Measurements from ENCODE around the gene RADIL.

Gene RADIL

GRCh38 chr7:4831723-4832495 is 51.6 kb downstream of the RADIL start:
- DNase-seq (ENCODE audit: low read depth), result no peak

DNA sequence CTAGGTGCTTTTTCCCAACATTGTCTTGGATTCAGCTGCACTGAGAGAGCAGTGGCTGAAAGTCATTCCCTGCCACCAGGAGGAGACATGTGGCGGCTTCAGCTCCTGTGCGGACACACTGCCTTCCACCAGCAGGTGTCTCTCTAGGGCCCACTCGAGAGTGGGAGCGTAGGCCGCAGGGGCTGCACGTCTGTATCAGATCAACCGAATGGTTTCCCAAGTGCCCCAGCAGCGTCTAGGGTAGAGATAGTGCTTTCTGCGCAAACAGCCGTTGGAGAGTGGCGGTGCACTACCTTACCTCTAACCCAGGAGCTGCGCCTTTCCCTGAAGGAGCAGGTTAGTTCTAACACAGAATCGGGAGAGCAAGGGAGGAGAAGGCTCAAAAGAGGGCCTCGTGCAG is 53.3 kb downstream of the RADIL start:
- peak; percentile 59 for DNase-seq (ENCODE audit: low read depth)

DNA sequence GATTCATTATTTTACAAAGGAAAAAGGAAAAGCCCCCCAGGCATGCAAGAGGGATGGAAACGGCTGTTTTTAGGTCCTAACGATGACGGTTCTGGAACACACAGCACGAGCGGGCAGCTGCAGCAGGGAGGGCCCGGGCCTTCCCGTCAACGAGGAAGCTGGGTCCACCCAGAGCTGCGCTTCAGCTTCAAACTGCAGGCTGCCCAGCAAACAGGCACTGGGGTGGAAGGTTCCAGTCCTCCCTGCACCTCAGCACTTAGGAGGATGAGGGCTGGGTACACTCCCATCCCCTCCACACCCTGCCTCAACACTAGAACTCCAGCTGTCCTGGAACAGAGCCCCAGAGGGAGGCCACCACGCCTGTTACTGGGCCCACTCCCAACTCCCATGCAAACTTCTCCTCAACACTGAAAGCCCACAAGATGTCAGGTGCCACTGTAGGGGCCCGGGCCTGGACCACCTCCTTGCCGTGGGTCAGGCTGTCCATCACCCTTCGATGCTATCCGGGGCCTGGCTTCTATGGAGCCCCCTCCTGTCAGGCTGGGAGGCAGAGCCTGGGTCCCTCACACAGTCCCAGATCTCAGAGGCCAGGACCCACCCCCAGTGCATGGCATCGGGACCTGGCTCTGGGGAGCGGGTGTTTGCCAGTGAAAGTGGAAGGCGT is 54.7 kb downstream of the RADIL start:
- DNase-seq (ENCODE audit: low read depth), result no peak

- DNase-seq (ENCODE audit: low read depth), result no peak
Observed at GRCh38 chr7:4825081-4825480, 58.4 kb downstream of the RADIL start.

GRCh38 chr7:4824120-4824775 is 59.3 kb downstream of the RADIL start:
- no peak for DNase-seq (ENCODE audit: low read depth)

- no peak for DNase-seq (ENCODE audit: low read depth)
Observed at GRCh38 chr7:4823441-4824119, 59.9 kb downstream of the RADIL start.

- DNase-seq (ENCODE audit: low read depth), result no peak
Observed at GRCh38 chr7:4822677-4823076, 60.8 kb downstream of the RADIL start.

DNA sequence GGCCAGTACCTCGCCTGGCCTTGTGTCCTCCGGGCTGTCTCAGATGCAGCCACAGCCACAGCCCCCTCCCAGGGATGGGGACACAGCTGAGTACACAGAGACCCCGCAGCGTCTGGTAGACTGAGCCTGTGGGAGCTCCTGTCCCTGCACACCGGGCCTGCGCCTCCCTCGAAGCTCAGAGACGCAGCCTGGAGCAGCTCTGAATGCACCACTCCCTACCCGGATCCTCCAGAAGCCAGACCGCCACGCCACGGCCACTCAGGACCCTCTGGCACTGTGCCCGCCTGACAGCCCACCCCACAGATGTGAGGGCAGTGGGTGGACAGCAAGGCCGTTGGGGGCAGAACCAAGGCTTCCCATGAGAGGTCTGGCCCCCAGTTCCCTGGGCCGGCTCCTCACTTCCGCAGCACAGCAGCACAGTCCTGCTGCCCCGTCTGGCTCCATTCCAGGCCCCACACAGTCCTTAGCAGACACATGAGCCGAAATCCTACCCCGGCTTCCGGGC is 62.5 kb downstream of the RADIL start:
- no peak for DNase-seq (ENCODE audit: low read depth)

DNA sequence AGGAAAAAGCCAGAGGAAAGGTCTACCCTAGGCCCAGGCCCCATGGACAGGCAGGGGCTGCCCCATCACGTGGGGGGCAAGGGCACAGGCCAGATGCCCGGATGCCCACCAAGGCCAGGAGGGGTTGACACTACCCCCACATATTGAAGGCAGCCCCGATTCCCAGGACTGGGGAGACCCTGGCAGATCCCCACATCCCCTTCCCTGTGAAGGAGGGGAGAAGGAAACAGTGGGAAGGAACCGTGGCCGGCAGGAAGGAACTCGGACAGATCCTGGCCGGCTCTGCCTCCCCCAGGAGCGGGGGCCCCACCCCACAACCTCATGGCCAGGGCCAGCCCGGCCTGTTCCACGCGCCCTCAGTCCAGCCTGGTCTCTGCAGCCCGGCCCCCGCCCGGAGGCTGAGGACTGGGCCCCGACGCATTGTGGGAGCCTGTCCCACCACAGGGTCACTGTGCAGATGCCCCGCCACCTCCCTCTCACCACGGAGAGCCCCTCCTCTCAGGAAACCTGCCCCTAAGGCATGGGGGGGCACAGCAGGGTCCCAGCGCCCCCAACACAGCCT is 63.0 kb downstream of the RADIL start:
- DNase-seq (ENCODE audit: low read depth), result no peak

DNA sequence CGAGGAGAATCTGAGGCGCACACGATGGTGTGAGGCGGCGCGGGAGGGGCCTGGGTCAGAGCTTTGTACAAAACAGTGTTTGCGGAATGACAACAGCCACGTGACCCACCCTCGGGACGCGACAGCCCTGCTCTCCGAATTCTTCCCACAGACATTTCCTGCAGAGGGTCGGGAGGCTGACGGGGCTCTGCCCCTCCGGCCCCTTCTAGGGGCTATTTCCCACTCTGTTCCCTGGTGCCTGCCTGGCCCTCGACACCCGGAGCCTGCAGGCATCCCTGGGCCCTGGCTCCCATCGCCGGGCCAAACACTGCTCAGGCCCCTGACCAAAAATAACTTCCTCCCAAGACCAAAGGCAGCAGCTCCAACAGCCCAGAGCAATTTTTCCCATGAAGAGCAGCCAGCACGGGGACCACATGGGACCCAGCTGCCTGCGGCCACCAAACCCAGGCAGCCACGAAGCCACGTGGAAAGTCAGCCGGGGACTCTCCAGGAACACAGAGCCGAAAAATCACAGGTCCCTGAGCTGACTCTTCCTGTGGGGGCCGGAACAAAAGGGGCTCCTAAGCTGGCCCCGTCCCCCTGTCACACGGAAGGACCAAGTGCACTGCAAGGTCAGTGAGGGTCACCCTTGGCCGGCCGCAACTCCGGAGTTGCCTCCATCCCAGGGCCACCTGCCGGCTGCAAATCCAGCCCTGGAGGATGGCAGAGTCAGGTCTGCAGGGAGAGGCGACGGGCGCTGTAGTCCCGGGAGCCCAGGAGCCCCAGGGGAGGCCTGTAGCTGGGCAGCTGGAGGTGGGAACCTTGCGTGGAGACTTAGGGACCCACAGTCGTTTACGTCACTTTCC is 63.7 kb downstream of the RADIL start:
- DNase-seq (ENCODE audit: low read depth), result no peak

- no peak for DNase-seq (ENCODE audit: low read depth)
Observed at GRCh38 chr7:4818000-4818794, 65.3 kb downstream of the RADIL start.

- DNase-seq (ENCODE audit: low read depth), result no peak
Observed at GRCh38 chr7:4817178-4817901, 66.2 kb downstream of the RADIL start.

DNA sequence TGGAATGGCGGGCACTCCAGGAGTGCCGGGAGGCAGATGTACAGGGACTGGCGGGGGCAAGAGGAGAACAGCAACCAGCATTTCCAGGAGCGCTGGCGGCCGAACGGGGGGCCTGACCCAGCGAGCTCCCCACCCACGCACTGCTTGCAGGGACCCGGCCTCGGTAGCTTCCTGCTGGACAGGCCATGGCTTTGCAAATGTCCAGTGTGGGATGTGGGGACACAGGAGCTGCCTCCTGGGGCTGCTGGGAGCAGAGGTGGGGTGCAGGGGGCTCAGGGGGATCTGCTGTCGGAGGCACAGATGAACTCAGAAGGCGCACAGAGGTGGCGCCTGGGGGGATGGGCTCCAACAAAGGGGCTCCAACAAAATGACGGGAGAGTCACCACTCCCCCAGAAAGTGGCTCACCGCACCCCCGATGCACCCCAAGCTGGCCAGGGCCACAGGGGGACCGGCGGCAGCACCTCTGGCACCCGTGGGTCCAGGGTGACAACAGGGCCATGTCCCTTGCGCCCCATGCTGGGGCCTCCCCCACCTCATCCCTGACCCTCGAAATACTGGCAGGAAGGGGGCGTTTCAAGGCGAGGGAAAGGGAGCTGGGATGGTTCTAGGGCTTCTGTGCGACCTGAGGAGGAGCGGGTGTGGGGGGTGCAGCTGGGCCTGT is 67.0 kb downstream of the RADIL start:
- no peak for DNase-seq (ENCODE audit: low read depth)

DNA sequence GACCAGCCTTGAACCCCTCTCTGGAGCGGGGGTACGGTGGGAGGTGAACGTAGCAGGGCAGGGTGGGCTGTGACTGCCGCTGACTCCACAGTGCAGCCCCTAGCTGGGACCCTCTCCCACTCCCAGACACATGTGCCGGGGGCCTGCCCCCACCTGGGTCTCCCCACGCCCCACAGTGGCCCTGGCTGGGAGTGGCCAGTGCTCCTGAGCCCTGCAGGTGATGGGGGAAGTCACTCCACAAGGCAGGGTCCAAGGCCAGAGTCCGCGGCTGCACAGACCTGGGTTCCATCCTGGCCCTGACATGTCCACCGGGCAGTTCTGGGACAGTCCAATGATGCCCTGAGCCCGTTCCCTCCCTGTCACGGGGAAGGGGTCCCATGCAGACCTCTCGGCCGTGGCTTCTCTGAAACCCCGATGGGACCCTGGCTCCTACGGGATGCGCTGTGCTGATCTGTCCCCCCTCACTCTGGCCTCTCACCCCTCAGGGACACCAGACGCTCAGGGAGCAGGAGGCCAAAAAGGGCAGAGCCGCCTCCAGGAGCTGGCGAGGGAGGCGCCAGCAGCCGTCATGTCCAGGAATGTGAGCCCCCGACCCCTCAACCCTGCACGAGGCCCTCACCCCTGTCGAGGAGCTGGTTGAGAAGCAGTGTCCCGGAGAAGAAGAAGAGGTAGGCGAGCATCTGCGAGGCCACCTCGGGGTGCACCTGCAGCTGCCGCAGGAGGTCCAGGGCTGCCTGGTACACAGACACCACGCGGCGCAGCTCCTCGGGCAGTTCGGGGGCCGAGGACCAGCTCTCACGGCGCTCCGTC is 67.7 kb downstream of the RADIL start:
- DNase-seq (ENCODE audit: low read depth), result no peak

DNA sequence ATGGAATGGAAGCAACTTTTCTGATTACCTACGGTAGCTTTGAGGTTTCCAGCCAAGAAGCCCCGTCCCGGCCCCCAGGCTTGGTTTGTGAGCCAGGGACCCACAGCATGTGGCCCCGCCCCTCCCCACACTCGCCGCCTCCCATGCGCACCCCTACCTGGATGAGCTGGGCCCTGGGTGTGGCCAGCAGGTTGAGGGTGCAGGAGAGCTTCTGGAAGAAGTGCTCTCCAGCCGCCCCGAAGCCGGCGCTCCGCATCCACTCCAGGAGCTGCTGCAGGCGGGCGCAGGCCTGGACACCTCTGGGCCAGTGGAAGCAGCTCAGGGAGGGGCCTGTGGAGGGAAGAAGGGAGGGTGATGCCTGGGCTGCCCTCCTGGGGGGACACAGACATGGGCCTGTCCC is 68.4 kb downstream of the RADIL start:
- DNase-seq (ENCODE audit: low read depth), result no peak

GRCh38 chr7:4814433-4814832 is 69.1 kb downstream of the RADIL start:
- DNase-seq (ENCODE audit: low read depth), result no peak

DNA sequence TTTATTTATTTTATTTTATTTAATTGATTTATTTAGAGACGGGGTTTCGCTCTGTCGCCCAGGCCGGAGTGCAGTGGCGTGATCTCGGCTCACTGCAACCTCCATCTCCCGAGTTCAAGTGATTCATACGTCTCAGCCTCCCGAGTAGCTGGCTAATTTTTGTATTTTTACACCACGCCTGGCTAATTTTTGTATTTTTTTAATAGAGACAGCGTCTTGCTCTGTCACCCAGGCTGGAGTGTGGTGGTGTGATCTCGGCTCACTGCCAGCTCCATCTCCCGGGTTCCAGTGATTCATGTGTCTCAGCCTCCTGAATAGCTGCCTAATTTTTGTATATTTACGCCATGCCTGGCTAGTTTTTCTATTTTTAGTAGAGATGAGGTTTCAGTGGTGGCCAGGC is 73.8 kb downstream of the RADIL start:
- no peak for DNase-seq (ENCODE audit: low read depth)

DNA sequence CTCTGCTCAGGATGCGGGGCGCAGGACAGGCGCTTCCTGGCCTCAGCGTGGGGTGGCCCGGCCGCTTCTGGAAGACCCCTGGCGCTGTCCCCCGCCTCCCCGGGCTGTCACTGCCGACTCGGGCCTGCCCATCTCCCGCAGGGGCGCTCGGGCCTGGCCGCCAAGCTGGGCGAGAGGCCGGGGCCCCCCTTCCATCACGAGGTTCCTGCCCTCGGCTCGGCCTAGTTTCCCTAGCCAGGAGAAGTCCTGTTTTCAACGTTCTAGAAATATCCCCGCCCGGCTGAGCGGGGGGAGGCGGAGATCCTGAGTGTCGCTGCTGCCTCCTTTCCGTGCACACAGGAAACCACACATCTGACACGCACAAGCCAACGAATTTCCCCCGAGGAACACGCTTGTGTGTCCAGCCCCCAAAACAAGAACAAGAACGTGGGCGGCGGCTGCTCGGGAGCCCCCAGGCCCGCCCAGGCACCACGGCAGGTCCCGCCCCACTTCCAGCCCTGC is 74.4 kb downstream of the RADIL start:
- DNase-seq (ENCODE audit: low read depth), result no peak

Data from CMK (cell line).